GM19035 (cell line): ENCODE data around the gene MICU1.

Source experiments
- ATAC-seq: cut with Tn5 transposase; IDR thresholded peaks from one replicate; pipeline ENCODE4 v1.9.1; 2021; ENCODE audit not compliant: unreplicated experiment

MICU1 gene

GRCh38 chr10:72637398-72637857 lies 11.5 kb upstream of the MICU1 start:
- ATAC-seq, result no peak

- ATAC-seq, result no peak
These were observed 4.3 kb upstream of the MICU1 start for GRCh38 chr10:72630144-72630543.

- ATAC-seq, result no peak
These were observed 520 bp upstream of the MICU1 start for GRCh38 chr10:72626444-72626754.

GRCh38 chr10:72625276-72625607 lies 637 bp downstream of the MICU1 start:
- ATAC-seq, result no peak

GRCh38 chr10:72622271-72622670 lies 3.6 kb downstream of the MICU1 start:
- ATAC-seq, result no peak

GRCh38 chr10:72616716-72617115 lies 9.2 kb downstream of the MICU1 start:
- ATAC-seq, result no peak

- no peak for ATAC-seq
These were observed 9.9 kb downstream of the MICU1 start for GRCh38 chr10:72615970-72616369.

- ATAC-seq, result no peak
These were observed 13.6 kb downstream of the MICU1 start for GRCh38 chr10:72612203-72612826.

- ATAC-seq, result no peak
These were observed 14.1 kb downstream of the MICU1 start for GRCh38 chr10:72611783-72612182.

- ATAC-seq, result no peak
These were observed 15.4 kb downstream of the MICU1 start for GRCh38 chr10:72610466-72610865.

GRCh38 chr10:72605122-72605521 lies 20.8 kb downstream of the MICU1 start:
- ATAC-seq, result no peak

- no peak for ATAC-seq
These were observed 24.7 kb downstream of the MICU1 start for GRCh38 chr10:72601144-72601543.

GRCh38 chr10:72598769-72599701 lies 26.8 kb downstream of the MICU1 start:
- ATAC-seq, result no peak

- no peak for ATAC-seq
These were observed 28.0 kb downstream of the MICU1 start for GRCh38 chr10:72597897-72598296.

GRCh38 chr10:72595436-72595835 lies 30.4 kb downstream of the MICU1 start:
- ATAC-seq, result no peak

GRCh38 chr10:72593963-72594362 lies 31.9 kb downstream of the MICU1 start:
- ATAC-seq, result no peak

GRCh38 chr10:72588266-72588665 lies 37.6 kb downstream of the MICU1 start:
- no peak for ATAC-seq

- ATAC-seq, result no peak
These were observed 38.3 kb downstream of the MICU1 start for GRCh38 chr10:72587568-72587967.

GRCh38 chr10:72574636-72575035 lies 51.2 kb downstream of the MICU1 start:
- no peak for ATAC-seq

GRCh38 chr10:72573079-72573478 lies 52.8 kb downstream of the MICU1 start:
- ATAC-seq, result no peak

- no peak for ATAC-seq
These were observed 57.8 kb downstream of the MICU1 start for GRCh38 chr10:72567889-72568640.

GRCh38 chr10:72567421-72567820 lies 58.5 kb downstream of the MICU1 start:
- ATAC-seq, result no peak
